ENCODE data around the gene SNU13. TPM values are rescaled to one million over a fixed set of nuclear protein-coding genes. Genes with fewer than 3 reads are reported as not detected.

The SNU13 gene
- total RNA-seq, 1 donor from 2014 or later, result 175 TPM

DNA sequence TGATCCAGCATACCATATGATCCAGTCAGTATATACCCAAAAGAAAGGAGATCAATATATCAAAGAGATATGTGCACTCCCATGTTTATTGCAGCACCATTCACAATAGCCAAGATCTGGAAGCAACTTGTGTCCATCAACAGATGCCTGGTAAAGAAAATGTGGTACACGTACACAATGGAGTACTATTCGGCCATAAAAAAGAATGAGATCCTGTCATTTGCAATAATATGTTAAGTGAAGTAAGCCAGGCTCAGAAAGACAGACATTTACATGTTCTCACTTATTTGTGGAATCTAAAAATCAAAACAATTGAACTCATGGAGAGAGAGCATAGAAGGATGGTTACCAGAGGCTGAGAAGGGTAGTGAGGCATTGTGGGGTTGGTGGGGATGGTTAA, 27.0 kb downstream of the SNU13 start:
- Histone ChIP-seq H3K4me1 (ENCODE audit: insufficient read depth, low read length) (peaks cover under 1% of the 10 kb centered on the region), H4K20me1 (ENCODE audit: insufficient read depth, low read length) (peaks cover 24% of the 10 kb centered on the region), H3K9ac (ENCODE audit: low read length) (no peak overlapping the region), H2AFZ (ENCODE audit: low read depth, low read length) (no peak overlapping the region), H3K79me2 (ENCODE audit: insufficient read depth, low read length) (peaks cover 3% of the 10 kb centered on the region), H3K9me3 (ENCODE audit: insufficient read depth, low read depth, low read length) (no peaks in the 10 kb centered on the region), H3K27me3 (ENCODE audit: insufficient read depth, low read length) (no peaks in the 10 kb centered on the region), H3K27ac (ENCODE audit: low read depth, low read length) (no peak overlapping the region), H3K4me2 (ENCODE audit: low read length) (no peak overlapping the region), H3K4me3 (ENCODE audit: insufficient read depth, low read depth, low read length) (no peak overlapping the region), H3K36me3 (ENCODE audit: insufficient read depth, low read length) (peaks cover 67% of the 10 kb centered on the region)
- no peak overlapping the region for H3K4me3 Mint-ChIP-seq (ENCODE audit: unreplicated experiment)
- no peak for TF ChIP-seq EZH2 (IDR thresholded peaks at IDR 0.05; ENCODE audit: insufficient read depth, low read length)
- TF ChIP-seq, protein P1, sequence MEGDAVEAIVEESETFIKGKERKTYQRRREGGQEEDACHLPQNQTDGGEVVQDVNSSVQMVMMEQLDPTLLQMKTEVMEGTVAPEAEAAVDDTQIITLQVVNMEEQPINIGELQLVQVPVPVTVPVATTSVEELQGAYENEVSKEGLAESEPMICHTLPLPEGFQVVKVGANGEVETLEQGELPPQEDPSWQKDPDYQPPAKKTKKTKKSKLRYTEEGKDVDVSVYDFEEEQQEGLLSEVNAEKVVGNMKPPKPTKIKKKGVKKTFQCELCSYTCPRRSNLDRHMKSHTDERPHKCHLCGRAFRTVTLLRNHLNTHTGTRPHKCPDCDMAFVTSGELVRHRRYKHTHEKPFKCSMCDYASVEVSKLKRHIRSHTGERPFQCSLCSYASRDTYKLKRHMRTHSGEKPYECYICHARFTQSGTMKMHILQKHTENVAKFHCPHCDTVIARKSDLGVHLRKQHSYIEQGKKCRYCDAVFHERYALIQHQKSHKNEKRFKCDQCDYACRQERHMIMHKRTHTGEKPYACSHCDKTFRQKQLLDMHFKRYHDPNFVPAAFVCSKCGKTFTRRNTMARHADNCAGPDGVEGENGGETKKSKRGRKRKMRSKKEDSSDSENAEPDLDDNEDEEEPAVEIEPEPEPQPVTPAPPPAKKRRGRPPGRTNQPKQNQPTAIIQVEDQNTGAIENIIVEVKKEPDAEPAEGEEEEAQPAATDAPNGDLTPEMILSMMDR (IDR thresholded peaks at IDR 0.05; ENCODE audit: insufficient read depth, low read depth, low read length), result no peak
- FAIRE-seq (peak; percentile 34), DNase-seq (ENCODE audit: low read depth) (no peak)
- no peak overlapping the region for H3K27ac Mint-ChIP-seq (ENCODE audit: unreplicated experiment)
- no peaks in the 10 kb centered on the region for H3K4me1 Mint-ChIP-seq (ENCODE audit: low read depth, unreplicated experiment)
- H3K27me3 Mint-ChIP-seq (ENCODE audit: low read depth, unreplicated experiment), result no peaks in the 10 kb centered on the region
- H3K36me3 Mint-ChIP-seq (ENCODE audit: low read depth, unreplicated experiment), result peaks cover 18% of the 10 kb centered on the region
- H3K9me3 Mint-ChIP-seq (ENCODE audit: unreplicated experiment), result no peaks in the 10 kb centered on the region

DNA sequence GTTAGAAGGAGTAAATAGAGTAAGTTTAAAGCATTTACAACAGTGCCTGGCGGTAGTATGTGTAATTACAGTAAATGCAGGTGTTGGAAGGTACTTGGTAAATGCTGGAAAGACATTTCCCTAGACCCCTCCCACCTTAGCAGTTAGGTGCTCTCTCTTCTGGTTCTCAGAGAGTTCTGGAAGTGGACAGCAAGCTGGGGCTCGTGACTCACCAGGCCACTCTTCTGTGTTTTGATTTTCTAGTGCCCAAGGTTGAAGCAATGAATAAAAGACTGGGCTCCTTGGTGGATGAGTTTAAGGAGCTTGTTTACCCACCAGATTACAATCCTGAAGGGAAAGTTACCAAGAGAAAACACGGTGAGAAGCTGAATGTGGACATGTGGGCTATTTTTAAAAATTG, 27.6 kb downstream of the SNU13 start:
- Histone ChIP-seq H2AFZ (ENCODE audit: low read depth, low read length) (no peak overlapping the region), H3K9me3 (ENCODE audit: insufficient read depth, low read depth, low read length) (no peaks in the 10 kb centered on the region), H3K4me1 (ENCODE audit: insufficient read depth, low read length) (no peaks in the 10 kb centered on the region), H4K20me1 (ENCODE audit: insufficient read depth, low read length) (peaks cover 24% of the 10 kb centered on the region), H3K27me3 (ENCODE audit: insufficient read depth, low read length) (no peaks in the 10 kb centered on the region), H3K27ac (ENCODE audit: low read depth, low read length) (no peak overlapping the region), H3K4me2 (ENCODE audit: low read length) (no peak overlapping the region), H3K9ac (ENCODE audit: low read length) (no peak overlapping the region), H3K4me3 (ENCODE audit: insufficient read depth, low read depth, low read length) (no peak overlapping the region), H3K79me2 (ENCODE audit: insufficient read depth, low read length) (peaks cover 6% of the 10 kb centered on the region), H3K36me3 (ENCODE audit: insufficient read depth, low read length) (peaks cover 71% of the 10 kb centered on the region)
- Mint-ChIP-seq H3K27me3 (ENCODE audit: low read depth, unreplicated experiment) (no peaks in the 10 kb centered on the region), H3K36me3 (ENCODE audit: low read depth, unreplicated experiment) (peaks cover 18% of the 10 kb centered on the region), H3K4me1 (ENCODE audit: low read depth, unreplicated experiment) (no peaks in the 10 kb centered on the region), H3K4me3 (ENCODE audit: unreplicated experiment) (no peak overlapping the region), H3K9me3 (ENCODE audit: unreplicated experiment) (no peaks in the 10 kb centered on the region), H3K27ac (ENCODE audit: unreplicated experiment) (no peak overlapping the region)
- no peak for DNase-seq (ENCODE audit: low read depth)
- no peak for FAIRE-seq
- no peak for TF ChIP-seq EZH2 (IDR thresholded peaks at IDR 0.05; ENCODE audit: insufficient read depth, low read length)
- TF ChIP-seq, protein P1 (IDR thresholded peaks at IDR 0.05; ENCODE audit: insufficient read depth, low read depth, low read length), result no peak

DNA sequence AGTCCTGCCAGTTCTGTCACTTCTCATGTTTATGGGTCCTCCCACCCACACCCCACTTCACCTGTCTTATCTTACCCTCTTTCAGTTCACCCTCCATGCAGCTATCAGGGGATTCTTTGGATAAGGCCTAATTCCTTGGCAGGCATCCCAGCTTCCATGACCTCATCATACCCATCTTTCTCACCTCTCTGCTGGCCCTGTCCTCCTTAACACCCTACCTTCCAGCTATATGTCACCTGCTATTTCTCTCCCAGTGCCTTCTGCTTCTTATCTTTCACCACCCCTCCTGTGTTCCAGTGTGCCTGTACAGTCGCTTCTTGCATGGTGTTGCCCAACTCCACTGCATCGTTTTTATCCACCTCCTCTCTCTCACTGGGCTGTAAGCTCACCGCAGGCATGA, 28.3 kb downstream of the SNU13 start:
- Histone ChIP-seq H3K9ac (ENCODE audit: low read length) (no peak overlapping the region), H3K9me3 (ENCODE audit: insufficient read depth, low read depth, low read length) (no peaks in the 10 kb centered on the region), H3K4me2 (ENCODE audit: low read length) (no peak overlapping the region), H4K20me1 (ENCODE audit: insufficient read depth, low read length) (peaks cover 24% of the 10 kb centered on the region), H3K27ac (ENCODE audit: low read depth, low read length) (no peak overlapping the region), H3K4me1 (ENCODE audit: insufficient read depth, low read length) (no peaks in the 10 kb centered on the region), H2AFZ (ENCODE audit: low read depth, low read length) (no peak overlapping the region), H3K4me3 (ENCODE audit: insufficient read depth, low read depth, low read length) (no peak overlapping the region), H3K36me3 (ENCODE audit: insufficient read depth, low read length) (peaks cover 75% of the 10 kb centered on the region), H3K27me3 (ENCODE audit: insufficient read depth, low read length) (no peaks in the 10 kb centered on the region), H3K79me2 (ENCODE audit: insufficient read depth, low read length) (peaks cover 11% of the 10 kb centered on the region)
- Mint-ChIP-seq H3K9me3 (ENCODE audit: unreplicated experiment) (no peaks in the 10 kb centered on the region), H3K27ac (ENCODE audit: unreplicated experiment) (no peak overlapping the region), H3K36me3 (ENCODE audit: low read depth, unreplicated experiment) (peaks cover 18% of the 10 kb centered on the region), H3K4me1 (ENCODE audit: low read depth, unreplicated experiment) (no peaks in the 10 kb centered on the region), H3K4me3 (ENCODE audit: unreplicated experiment) (no peak overlapping the region), H3K27me3 (ENCODE audit: low read depth, unreplicated experiment) (no peaks in the 10 kb centered on the region)
- FAIRE-seq (no peak), DNase-seq (ENCODE audit: low read depth) (no peak)
- no peak for TF ChIP-seq EZH2 (IDR thresholded peaks at IDR 0.05; ENCODE audit: insufficient read depth, low read length)
- TF ChIP-seq, protein P1 (IDR thresholded peaks at IDR 0.05; ENCODE audit: insufficient read depth, low read depth, low read length), result no peak

Measured in astrocyte (in vitro differentiated cells and primary cell).